DOHH2 (cell line): Measurements from ENCODE around the gene NTPCR.

Source experiments
- H3F3A ChIP-seq: fragments of 200-600 bp; sonication (generic), shearing (Covaris generic); 2 replicates; pipeline ENCODE4 v1.6.0; 2016; ENCODE audit warnings: antibody characterized with exemption, mild to moderate bottlenecking; ENCODE audit not compliant: control insufficient read depth, insufficient read depth
- H3K27ac ChIP-seq: fragments of 200-600 bp; sonication (generic); 2 replicates; pipeline ENCODE4 v1.5.1; 2014; ENCODE audit warnings: low read depth, mild to moderate bottlenecking, low read length, moderate library complexity
- H3K27me3 ChIP-seq: fragments of 200-600 bp; sonication (generic); 2 replicates; pipeline ENCODE4 v1.6.1; 2014; ENCODE audit warnings: mild to moderate bottlenecking, low read length, mixed read lengths; ENCODE audit not compliant: control insufficient read depth
- H3K36me3 ChIP-seq: fragments of 200-600 bp; sonication (generic); 2 replicates; pipeline ENCODE4 v1.6.1; 2014; ENCODE audit warnings: mild to moderate bottlenecking, low read length, moderate library complexity, mixed read lengths; ENCODE audit not compliant: control insufficient read depth
- H3K4me1 ChIP-seq: fragments of 200-600 bp; sonication (generic); 2 replicates; pipeline ENCODE4 v1.6.1; 2014; ENCODE audit warnings: mild to moderate bottlenecking, low read length, mixed read lengths; ENCODE audit not compliant: control insufficient read depth
- H3K4me2 ChIP-seq: fragments of 200-600 bp; sonication (generic); 2 replicates; pipeline ENCODE4 v1.6.0; 2014; ENCODE audit warnings: mild to moderate bottlenecking, low read length, moderate library complexity
- H3K4me3 ChIP-seq: fragments of 200-600 bp; sonication (generic); 2 replicates; pipeline ENCODE4 v1.5.1; 2014; ENCODE audit warnings: mild to moderate bottlenecking, low read length, mixed read lengths
- H3K79me2 ChIP-seq: fragments of 200-600 bp; sonication (generic); 2 replicates; pipeline ENCODE4 v1.6.1; 2014; ENCODE audit warnings: mild to moderate bottlenecking, low read length, mixed read lengths; ENCODE audit not compliant: control insufficient read depth
- H3K9me2 ChIP-seq: fragments of 200-600 bp; sonication (generic); replicated peaks from 2 replicates; pipeline ENCODE4 v1.6.1; 2014; ENCODE audit warnings: mild to moderate bottlenecking, low read length, mixed read lengths; ENCODE audit not compliant: control insufficient read depth
- H3K9me3 ChIP-seq: fragments of 200-600 bp; sonication (generic); 2 replicates; pipeline ENCODE4 v1.6.1; 2014; ENCODE audit warnings: antibody characterized with exemption, low read length, mixed read lengths; ENCODE audit not compliant: control insufficient read depth, insufficient read depth
- H4K20me1 ChIP-seq: fragments of 200-600 bp; sonication (generic); 2 replicates; pipeline ENCODE4 v1.6.0; 2014; ENCODE audit warnings: low read depth, mild to moderate bottlenecking, antibody characterized with exemption, low read length, moderate library complexity; ENCODE audit not compliant: control insufficient read depth, insufficient read depth
- CTCF ChIP-seq: fragments of 200-600 bp; sonication (generic); IDR thresholded peaks from one replicate; pipeline ENCODE4 v1.5.1; 2014; ENCODE audit warnings: antibody characterized with exemption, mild to moderate bottlenecking, low read depth, low read length; ENCODE audit not compliant: poor library complexity, severe bottlenecking
- EZH2phosphoT487 ChIP-seq: fragments of 200-600 bp; sonication (generic); IDR thresholded peaks from 2 replicates; pipeline ENCODE4 v1.6.1; 2017; ENCODE audit warnings: borderline replicate concordance, mild to moderate bottlenecking, antibody characterized with exemption, low read length, moderate library complexity, mixed read lengths

Gene NTPCR

DNA sequence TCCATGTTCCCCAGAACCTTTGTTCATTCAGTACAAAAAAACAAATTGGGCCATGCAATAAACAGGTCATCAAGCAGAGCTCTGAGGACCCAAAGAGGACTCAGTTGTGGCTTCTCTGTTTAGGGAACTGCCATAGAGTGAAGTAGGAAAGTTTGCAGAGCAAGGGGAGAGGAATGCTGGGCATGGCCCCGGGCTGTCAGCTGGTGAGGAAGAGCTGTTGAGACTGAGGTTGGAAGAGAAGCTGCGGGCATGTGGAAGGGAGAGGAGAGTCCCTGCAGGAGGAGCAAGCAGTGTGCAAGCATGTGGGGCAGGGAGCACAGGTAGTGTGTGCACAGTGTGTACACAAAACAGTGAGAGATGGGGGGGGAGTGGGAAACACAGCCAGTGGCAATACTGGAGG is 71.8 kb downstream of the NTPCR start:
- H3K9me2 ChIP-seq, result no peaks in the 10 kb centered on the region
- H3K79me2 ChIP-seq, result no peaks in the 10 kb centered on the region
- H3F3A ChIP-seq, result no peaks in the 10 kb centered on the region
- H3K27ac ChIP-seq, result no peak overlapping the region
- no peak overlapping the region for H3K4me2 ChIP-seq
- no peak overlapping the region for H3K4me3 ChIP-seq
- TF ChIP-seq EZH2phosphoT487, result no peak
- no peak for TF ChIP-seq CTCF
- H4K20me1 ChIP-seq, result no peaks in the 10 kb centered on the region
- no peaks in the 10 kb centered on the region for H3K36me3 ChIP-seq
- H3K9me3 ChIP-seq, result no peaks in the 10 kb centered on the region
- no peaks in the 10 kb centered on the region for H3K4me1 ChIP-seq
- H3K27me3 ChIP-seq, result no peaks in the 10 kb centered on the region

DNA sequence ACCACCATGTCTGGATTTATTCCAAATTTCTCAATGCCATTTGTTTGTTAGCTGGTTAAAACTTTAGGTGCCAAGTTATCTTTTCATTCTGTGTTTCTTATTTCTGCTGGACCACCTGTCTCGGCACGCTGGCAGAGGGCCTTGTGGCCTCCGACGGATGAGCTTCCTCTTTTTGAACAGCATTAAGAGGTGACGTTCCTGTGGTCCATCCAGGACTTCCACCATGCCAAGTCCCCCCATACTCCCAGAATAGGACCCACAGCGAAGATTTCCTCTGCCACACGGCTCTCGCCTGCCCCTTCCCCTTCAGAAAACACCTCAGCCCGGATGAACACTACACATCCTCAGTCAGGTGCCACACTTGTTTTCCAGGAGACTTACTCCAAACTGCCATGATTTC is 73.8 kb downstream of the NTPCR start:
- Histone ChIP-seq H4K20me1 (no peaks in the 10 kb centered on the region), H3K27me3 (no peaks in the 10 kb centered on the region), H3K9me3 (no peaks in the 10 kb centered on the region), H3K9me2 (no peaks in the 10 kb centered on the region), H3K4me2 (no peak overlapping the region), H3K27ac (no peak overlapping the region), H3K4me1 (no peaks in the 10 kb centered on the region), H3K4me3 (no peak overlapping the region), H3K36me3 (no peaks in the 10 kb centered on the region), H3F3A (no peaks in the 10 kb centered on the region), H3K79me2 (no peaks in the 10 kb centered on the region)
- TF ChIP-seq CTCF (no peak), EZH2phosphoT487 (no peak)

DNA sequence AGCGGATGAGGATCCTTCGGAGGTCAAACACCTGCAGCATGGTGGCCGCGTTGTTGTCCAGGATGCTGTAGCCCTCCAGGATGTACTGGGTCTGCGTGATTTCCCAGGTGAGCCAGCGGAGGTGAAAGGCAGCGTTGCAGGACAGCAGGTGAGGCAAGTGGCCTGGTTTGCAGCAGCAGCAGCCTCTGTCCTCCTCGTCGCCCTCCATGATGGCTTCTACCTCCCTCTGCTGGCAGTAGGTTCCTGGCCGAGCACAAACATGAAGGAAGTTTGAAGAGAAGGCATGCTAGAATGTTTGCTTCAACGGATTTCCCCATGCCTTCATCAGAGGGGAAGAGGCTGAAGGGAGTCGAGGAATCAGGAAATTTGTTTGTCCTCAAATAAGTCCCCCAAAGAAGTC is 74.7 kb downstream of the NTPCR start:
- no peaks in the 10 kb centered on the region for H3K9me2 ChIP-seq
- no peaks in the 10 kb centered on the region for H3K36me3 ChIP-seq
- H3K4me3 ChIP-seq, result no peak overlapping the region
- H3K4me1 ChIP-seq, result no peaks in the 10 kb centered on the region
- H3K27ac ChIP-seq, result no peak overlapping the region
- no peaks in the 10 kb centered on the region for H3K79me2 ChIP-seq
- H3F3A ChIP-seq, result no peaks in the 10 kb centered on the region
- no peaks in the 10 kb centered on the region for H4K20me1 ChIP-seq
- H3K4me2 ChIP-seq, result no peak overlapping the region
- no peaks in the 10 kb centered on the region for H3K9me3 ChIP-seq
- TF ChIP-seq CTCF (peak; percentile 9), EZH2phosphoT487 (no peak)
- H3K27me3 ChIP-seq, result no peaks in the 10 kb centered on the region

DNA sequence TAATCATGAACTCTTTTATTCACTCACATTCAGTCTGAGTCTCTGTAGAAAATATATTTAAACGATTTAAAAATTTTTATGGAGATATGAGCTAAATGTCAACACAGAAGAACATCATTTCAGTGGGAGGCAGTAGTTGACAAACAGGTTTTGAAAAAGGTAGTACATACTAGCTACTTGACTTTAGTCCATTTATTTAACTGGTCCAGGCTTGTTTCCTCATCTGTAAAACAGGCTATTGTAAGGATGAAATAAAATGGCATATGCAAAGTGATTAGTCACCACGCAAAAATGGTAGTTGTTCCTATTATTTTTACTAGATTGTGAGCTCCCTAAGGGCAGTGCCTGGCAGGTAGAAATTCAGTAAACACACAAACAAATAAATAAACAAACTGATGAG is 75.2 kb downstream of the NTPCR start:
- H3K9me2 ChIP-seq, result no peaks in the 10 kb centered on the region
- no peaks in the 10 kb centered on the region for H3F3A ChIP-seq
- no peaks in the 10 kb centered on the region for H3K36me3 ChIP-seq
- H3K27me3 ChIP-seq, result no peaks in the 10 kb centered on the region
- TF ChIP-seq CTCF (no peak), EZH2phosphoT487 (no peak)
- no peak overlapping the region for H3K4me2 ChIP-seq
- H4K20me1 ChIP-seq, result no peaks in the 10 kb centered on the region
- no peak overlapping the region for H3K27ac ChIP-seq
- no peaks in the 10 kb centered on the region for H3K4me1 ChIP-seq
- no peaks in the 10 kb centered on the region for H3K79me2 ChIP-seq
- H3K4me3 ChIP-seq, result no peak overlapping the region
- no peaks in the 10 kb centered on the region for H3K9me3 ChIP-seq
